GM19438 (cell line): ENCODE results near the gene TAF5.
"Not testable (repeated sequence)": the region's sequence is repeated elsewhere in the genome, so short reads cannot be mapped to it uniquely, and the experiment has no call there.

Experiments used
- ATAC-seq: cut with Tn5 transposase; IDR thresholded peaks from one replicate; pipeline ENCODE4 v1.9.1; 2021; ENCODE audit warnings: low read depth; ENCODE audit not compliant: unreplicated experiment

Gene TAF5

DNA sequence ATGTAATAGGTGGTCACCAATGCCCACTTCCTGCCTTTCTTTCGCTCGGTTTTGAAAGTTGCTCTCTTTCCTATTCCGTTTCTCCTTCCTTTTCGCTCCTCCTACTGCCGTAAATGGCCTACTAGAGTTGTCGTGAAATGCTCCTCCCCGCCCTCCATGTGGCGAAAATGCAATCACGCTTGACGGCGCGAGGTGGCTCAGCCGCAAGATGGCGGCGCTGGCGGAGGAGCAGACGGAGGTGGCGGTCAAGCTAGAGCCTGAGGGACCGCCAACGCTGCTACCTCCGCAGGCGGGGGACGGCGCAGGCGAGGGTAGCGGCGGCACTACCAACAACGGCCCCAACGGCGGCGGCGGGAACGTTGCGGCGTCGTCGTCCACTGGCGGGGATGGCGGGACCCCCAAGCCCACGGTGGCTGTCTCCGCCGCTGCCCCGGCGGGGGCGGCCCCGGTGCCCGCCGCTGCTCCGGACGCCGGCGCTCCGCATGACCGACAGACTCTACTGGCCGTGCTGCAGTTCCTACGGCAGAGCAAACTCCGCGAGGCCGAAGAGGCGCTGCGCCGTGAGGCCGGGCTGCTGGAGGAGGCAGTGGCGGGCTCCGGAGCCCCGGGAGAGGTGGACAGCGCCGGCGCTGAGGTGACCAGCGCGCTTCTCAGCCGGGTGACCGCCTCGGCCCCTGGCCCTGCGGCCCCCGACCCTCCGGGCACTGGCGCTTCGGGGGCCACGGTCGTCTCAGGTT is at the start of gene TAF5:
Gene TAF5, plus strand, starts transcription at position 195 of the 737 bp plus-strand sequence. Its CDS starts 14 bp downstream, at position 209.
- peak; percentile 51 for ATAC-seq

DNA sequence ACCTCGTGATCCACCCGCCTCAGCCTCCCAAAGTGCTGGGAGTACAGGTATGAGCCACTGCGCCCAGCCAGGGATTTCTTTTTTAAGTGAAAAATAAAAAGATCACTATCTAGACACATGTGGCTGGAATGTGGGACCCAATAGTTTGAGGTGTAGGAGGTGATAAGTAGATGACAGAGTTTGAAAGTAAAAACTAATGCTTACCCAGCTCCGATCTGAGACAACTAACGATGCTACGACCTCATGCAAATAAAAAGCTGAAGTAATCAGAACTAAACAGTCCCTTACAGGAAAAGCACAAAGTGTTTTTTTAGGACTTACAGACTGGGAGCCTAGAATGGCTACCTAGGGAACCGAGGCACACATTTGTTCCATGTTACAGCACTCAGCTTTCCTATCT is 39.9 kb upstream of the TAF5 start:
- ATAC-seq, result no peak

DNA sequence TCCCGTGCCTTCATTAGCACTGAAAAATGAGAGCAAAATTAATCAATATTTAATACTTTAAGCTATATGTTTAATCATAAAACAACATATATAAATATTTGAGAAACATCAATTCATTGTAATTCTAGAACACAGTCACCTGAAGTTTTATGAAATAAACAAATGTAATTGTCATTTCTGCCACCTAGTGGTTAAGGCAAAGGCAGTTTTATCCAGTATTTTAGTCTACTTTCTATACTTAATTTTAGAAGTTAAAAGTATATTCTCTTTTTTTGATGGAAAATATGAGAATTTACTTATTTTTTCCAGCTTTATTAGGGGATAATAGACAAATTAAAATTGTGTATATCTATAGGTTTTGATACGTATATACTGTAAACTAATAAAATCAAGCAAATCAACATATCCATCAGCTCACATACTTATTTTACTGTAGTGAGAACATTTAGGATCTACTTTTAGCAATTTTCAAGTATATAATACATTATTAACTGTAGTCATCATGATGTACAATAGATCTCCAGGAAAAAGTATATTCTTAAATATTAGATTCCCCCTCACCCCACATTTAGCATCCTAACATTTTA is 33.7 kb upstream of the TAF5 start:
- no peak for ATAC-seq

DNA sequence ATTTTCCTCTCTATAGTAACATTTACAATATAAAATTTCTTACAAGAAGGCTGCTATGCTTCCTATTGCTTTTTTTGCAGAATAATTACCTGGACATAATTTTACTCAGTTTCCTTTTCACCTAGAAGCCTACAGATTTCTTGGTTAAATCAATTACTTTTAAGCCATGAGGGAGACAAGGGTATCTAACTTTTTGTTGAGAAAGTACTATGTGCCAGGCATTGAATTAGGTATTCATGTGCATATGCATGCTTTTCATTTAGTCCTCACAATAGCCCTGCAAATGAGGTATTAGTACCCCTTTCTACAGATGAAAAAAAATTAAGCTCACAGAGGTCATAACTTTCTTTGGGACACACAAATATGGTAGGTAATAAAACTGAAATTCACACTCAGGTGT is 33.2 kb upstream of the TAF5 start:
- no peak for ATAC-seq

DNA sequence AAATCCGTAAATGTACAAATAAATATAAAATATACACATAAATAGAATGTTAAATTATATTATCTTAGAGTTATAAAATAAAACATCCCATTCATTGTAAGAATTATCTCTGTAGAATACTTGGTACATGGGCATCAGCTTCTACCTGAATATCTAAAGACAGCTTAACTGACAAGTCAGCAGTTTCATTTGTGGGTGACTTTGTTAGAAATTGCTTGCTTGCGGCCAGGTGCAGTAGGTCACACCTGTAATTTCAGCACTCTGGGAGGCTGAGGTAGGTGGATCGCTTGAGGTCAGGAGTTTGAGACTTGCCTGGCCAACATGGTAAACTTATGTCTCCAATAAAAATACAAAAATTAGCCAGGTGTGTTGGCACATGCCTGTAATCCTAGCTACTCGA is 31.4 kb upstream of the TAF5 start:
- no peak for ATAC-seq

DNA sequence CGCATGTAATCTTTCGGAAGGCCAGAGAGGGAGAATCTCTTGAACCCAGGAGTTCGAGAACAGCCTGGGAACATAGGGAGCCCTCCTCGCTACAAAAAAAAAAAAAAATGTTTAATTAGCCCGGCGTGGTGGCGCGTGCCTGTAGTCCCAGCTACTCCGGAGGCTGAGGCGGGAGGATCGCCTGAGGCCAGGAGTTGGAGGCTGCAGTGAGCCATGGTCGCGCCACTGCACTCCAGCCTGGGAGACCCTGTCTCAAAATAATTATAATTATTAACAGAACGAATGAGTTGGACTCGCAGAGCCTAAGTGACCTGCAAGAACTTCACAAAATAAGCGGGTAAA is 17.6 kb upstream of the TAF5 start:
- ATAC-seq, result no peak

DNA sequence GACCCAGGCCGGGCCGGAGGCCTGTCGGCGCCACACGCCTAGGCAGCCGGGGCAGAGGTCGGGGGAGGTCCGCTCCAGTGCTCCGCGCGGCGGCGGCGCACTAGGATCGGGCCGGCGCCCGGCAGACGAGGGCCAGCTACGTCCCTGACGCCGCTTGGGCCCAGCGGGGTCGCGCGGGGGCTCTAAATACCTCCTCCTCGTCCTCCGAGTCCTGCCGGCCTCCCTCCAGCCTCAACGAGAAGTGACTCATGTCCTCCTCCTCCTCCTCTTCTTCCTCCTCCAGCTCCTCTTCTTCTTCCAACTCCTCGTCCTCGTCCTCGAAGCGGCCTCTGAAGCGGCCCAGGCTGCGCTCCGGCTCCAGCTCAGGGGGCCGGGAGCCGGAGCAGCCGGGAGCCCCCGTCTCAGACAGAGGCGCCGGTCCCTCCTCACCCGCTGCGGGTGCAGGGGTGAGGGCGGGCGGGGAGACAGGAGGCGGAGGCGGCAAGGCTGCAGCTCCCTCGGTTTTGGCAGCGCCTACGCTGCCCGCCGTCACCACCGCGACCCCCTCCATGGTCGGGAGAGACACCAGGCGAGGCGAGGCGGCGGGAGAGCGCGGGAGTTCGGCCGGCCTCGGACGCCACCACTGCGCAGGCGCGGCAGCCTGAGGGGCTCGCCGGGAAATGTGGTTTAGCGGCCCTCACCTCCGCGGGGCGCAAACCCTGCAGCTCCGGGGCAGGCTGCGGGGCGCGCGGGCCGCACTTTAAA is 17.1 kb upstream of the TAF5 start, which contains the start of gene PCGF6:
Gene PCGF6, minus strand, starts transcription at position 624 of the 744 bp plus-strand sequence. Its CDS starts 74 bp downstream, at position 550.
- peak; percentile 81 for ATAC-seq

DNA sequence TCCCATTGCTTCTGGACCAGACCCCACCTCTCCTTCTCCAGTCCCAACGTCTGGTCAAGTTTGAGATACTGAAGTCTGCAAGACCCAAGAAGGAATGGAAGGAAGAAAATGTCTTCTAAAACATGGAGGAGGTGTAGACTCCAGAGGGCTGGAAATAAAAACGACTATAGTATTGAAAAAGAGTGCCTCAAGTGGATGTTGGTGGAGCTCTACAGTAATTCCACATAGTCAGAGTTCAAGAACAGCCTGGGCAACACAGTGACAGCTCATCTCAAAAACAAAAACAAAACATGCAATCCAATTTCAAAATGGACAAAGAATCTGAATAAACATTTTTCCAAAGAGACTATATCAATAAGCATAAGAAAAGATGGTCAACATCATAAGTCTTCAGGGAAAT is 14.5 kb upstream of the TAF5 start:
- ATAC-seq, result no peak

DNA sequence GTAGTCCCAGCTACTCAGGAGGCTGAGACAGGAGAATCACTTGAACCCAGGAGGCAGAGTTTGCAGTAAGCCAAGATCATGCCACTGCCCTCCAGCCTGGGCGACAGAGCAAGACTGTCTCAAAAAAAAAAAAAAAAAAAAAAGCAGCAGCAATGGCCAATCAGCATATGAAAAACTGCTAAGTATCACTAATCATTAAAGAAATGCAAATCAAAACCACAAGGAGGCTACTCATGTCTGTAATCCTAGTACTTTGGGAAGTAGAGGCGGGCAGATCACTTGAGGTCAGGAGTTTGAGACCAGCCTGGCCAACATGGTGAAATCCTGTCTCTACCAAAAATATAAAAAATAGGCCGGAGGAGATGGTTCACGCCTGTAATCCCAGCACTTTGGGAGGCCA is 13.2 kb upstream of the TAF5 start:
- not testable (repeated sequence) for ATAC-seq

DNA sequence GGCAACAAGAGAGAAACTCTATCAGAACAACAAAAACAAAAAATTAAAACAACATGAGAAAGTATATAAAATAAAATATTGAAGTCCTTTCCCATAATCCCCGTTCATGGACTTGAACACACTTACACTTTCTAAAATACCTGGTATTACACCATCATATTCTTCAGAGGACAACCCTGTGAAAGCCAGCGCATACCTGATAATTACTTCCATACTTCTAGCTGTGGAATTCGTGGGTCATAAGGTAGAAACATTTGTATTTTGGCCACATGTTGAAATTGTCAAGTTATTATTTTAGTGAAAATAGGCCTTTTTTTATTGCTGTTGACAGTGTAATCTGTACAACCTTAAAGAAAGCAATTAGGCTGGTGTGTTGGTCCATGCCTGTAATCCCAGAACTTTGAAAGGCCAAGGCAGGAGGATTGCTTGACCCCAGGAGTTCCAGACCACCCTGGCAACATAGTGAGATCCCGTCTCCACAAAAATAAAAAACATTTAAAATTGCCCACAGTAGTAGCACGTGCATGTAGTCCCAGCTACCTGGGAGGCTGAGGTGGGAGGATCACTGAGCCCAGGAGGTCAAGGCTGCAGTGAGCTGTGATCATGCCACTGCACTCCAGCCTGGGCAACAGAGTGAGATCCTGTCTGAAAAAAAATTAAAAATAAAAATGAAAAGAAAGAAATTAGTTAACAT is 11.7 kb upstream of the TAF5 start:
- no peak for ATAC-seq

DNA sequence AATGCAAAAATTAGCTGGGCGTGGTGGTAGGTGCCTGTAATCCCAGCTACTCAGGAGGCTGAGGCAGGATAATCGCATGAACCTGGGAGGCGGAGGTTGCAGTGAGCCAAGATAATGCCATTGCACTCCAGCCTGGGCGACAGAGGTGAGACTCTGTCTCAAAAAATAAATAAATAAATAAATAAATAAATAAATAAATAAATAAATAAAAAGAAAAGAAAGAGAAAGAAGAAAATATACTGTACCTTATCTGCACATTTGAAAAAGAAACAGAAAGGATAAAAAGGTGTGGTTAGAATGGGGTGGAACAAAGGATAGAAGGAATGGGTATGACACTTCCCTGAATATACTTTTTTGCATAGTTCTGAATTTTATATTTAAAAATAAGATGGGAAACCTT is 8.3 kb upstream of the TAF5 start:
- not testable (repeated sequence) for ATAC-seq

DNA sequence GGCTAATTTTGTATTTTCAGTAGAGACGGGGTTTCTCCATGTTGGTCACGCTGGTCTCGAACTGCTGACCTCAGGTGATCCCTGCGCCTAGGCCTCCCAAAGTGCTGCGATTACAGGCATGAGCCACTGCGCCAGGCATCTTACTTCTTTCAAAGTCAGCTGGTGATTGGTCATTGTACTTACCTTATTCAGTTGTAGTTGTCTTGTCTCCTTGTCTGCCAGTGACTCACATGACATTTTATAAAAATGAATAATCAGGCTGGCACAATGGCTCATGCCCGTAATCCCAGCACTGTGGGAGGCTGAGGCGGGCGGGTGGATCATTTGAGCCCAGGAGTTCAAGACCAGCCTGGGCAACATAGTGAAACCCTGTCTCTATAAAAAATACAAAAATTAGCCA is 7.0 kb upstream of the TAF5 start:
- ATAC-seq, result not testable (repeated sequence)

DNA sequence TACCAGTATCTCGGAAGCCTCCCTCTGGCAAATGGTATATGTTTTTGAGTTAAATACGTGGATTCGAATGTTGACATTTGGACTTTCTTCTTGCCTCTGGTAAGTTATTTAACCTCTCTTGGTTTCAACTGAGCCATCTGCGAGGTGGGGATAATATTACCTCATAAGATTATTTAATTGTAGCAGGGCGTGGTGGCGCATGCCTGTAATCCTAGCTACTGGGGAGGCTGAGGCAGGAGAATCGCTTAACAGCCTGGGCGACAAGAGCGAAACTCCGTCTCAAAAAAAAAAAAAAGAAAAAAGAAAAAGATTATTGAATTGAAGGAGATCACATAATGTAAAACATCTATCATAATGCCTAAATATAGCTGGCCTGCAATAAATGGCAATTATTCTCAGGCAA is 396 bp upstream of the TAF5 start:
- ATAC-seq, result no peak

DNA sequence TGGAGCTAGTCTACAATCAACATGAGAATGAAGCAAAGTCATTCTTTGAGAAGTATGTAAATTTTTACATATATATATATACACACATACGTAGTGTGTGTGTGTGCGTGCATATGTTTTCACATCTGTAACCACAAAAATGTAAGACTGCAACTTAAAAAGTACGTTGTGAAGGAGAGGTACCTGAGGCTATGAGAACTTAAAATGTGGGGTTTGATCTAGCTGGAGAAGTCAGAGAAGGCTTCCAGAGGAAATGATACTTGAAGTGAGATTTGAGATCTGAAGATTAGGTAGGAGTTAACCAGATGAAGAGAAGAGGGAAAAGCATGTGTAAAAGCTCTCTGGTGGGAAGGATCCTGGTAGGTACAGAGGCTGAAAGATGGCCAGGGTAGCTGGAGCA is 5.8 kb downstream of the TAF5 start:
- ATAC-seq, result no peak

DNA sequence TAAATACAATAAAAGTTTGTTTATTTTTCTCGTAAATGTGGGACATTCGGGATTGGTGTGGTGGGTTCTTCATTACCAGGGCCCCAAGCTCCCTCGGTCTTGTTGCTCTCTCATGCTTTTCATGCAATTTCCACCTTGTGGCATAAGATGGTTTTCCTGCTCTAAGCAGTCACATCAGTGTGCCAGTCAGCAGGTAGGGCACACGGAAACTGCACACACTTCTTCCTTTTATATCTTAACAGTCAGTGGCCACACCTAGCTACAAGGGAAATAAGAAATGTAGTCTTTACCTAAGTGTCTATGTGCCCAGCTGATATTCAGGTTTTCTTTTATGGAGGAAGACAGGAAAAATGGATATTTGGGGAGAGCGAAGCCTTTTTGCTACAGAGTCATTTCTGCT is 6.5 kb downstream of the TAF5 start:
- ATAC-seq, result no peak

DNA sequence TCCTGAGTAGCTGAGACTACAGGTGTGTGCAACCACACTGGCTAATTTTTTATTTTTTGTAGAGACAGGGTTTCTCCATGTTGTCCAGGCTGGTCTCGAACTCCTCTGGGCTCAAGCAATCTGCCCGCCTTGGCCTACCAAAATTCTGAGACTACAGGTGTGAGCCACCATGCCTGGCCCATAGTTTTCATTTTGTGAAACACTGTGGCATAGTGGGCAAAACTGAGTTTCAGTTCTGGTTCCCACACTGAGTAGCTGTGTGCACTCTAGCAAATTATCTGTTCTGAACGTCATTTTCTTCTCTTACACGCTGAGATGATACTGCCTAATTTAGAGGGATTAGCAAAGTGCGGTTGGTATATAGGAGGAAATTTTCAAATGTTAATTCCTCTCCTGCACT is 15.0 kb downstream of the TAF5 start:
- no peak for ATAC-seq

DNA sequence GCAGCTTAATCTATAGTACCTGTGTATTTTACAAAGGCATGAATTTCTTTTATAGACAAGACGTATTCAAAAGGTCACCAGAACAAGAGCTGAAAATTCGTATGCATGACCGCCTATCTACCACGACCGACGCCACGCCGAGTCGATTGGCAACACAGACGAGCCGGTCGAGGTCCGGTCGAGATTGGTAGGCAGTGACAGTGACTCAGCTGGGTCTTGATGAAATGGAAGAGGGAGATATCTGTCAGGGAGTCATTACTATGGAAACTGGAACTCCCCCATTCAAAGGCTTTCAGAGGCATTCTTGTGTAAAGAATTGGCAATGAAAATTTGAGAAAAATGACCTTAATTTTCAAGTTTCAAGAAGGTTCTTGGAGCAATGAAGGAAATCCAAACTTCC is 26.4 kb downstream of the TAF5 start:
- no peak for ATAC-seq

DNA sequence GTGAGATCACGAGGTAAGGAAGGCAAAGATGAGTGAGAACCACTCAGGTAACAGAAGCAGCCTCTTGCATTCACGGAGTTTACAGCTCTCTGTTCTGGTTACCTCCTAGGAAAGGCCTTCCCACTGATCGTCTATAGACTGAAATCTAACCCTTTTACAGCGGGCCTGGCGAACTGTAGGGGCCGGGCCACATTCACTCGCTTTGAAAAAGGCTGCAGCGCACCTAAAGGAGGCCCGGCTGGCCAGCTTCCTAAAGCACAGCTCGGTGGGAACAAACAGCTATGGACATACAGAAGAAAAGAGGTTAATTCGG is 27.9 kb downstream of the TAF5 start:
- ATAC-seq, result no peak

DNA sequence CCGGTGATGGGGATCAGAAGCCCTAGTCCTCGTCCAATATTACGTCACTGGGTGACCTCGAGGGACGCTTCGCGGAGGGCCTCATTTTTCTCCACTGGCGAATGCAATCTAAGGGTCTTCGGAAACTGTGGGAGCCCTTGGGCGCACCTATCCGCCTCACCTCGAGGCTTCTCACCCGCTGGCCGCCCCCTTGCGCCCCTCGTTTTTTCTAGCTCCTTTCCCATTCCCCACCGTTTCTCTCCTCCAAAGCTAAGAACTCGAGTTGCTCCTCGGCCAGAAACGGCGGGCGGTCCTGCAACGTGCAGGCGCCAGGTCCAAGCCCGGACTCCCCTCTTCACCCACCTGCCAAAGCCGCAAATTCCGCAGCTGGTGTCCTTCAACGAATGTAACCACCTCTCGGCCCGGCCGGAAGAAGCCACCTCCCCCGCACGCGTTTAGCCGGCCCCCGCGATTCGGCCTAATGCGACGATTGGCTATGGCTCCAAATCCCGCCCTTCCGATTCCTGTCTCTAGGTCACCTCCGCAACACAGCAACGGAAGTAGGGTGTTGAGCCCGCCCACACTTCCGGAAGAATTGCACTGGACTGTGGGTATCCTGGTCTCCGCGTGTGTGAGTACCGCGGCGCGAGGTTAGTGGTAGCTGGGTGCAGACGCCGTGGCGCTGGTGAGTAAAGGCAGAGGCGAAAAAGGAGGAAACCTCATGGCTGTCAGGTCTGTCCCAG is 28.5 kb downstream of the TAF5 start, which contains the start of the genes ATP5MK and PDCD11:
Gene ATP5MK, minus strand, starts transcription at position 409 of the 722 bp plus-strand sequence. CDS start 4,018 bp downstream, outside the sequence.
Gene PDCD11, plus strand, starts transcription at position 560 of the 722 bp plus-strand sequence. CDS start 1,801 bp downstream, outside the sequence.
- ATAC-seq, result peak; percentile 99

DNA sequence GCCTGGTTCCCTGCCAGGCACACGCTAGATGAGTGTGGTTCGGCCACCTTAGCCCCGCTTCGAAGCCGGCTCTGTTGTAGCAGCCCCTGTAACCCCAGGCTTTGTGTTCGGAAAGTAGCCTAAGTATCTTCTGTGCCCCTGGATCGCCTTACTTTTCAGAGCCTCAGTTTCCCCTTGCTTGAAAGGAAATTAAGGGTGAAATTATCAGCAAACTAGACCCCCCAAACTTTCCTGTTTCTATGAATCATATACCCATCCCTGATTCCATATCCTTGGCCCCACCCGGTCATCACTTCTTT is 29.0 kb downstream of the TAF5 start:
- ATAC-seq, result no peak
